ENCODE data around the gene PRR5L. TPM values are rescaled to one million over a fixed set of nuclear protein-coding genes. Genes with fewer than 3 reads are reported as not detected.

The PRR5L gene
- total and polyA plus RNA-seq, 2 experiments from 2014 or later, result 3.1 to 8.9 TPM

DNA sequence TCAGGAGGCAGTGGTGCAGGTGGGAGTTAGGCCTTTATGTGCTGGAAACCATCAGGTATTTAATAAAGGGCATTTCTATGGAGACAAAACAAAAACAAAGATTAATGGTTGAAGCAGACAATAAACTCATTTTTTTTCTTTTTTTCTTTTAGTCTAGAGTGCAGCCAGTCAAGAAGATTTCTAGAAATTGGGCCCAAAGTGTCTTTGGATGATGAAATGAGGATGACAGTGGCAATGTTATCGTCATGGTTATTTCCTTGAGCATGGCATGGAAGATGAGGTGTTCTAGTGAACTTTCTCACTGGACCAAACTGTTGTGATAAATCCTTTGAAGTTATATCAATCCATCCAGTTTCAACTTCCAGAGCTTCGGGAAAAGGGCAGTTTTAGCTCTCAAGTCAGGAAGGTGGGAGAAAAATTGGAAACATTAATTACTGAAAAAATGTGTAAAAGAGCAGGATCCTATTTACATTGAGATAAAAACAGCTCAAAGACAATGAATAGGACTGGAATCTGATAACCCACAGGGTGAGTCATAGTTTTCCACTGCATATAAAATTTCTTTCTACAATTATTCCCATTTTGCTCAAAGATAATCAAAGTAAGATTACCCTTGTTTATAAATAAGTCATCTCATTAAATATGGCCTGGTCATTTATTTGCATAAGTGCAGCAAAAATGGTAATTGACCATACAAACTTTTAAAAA, 33.0 kb downstream of the PRR5L start (continued):
- TF ChIP-seq, protein P1, sequence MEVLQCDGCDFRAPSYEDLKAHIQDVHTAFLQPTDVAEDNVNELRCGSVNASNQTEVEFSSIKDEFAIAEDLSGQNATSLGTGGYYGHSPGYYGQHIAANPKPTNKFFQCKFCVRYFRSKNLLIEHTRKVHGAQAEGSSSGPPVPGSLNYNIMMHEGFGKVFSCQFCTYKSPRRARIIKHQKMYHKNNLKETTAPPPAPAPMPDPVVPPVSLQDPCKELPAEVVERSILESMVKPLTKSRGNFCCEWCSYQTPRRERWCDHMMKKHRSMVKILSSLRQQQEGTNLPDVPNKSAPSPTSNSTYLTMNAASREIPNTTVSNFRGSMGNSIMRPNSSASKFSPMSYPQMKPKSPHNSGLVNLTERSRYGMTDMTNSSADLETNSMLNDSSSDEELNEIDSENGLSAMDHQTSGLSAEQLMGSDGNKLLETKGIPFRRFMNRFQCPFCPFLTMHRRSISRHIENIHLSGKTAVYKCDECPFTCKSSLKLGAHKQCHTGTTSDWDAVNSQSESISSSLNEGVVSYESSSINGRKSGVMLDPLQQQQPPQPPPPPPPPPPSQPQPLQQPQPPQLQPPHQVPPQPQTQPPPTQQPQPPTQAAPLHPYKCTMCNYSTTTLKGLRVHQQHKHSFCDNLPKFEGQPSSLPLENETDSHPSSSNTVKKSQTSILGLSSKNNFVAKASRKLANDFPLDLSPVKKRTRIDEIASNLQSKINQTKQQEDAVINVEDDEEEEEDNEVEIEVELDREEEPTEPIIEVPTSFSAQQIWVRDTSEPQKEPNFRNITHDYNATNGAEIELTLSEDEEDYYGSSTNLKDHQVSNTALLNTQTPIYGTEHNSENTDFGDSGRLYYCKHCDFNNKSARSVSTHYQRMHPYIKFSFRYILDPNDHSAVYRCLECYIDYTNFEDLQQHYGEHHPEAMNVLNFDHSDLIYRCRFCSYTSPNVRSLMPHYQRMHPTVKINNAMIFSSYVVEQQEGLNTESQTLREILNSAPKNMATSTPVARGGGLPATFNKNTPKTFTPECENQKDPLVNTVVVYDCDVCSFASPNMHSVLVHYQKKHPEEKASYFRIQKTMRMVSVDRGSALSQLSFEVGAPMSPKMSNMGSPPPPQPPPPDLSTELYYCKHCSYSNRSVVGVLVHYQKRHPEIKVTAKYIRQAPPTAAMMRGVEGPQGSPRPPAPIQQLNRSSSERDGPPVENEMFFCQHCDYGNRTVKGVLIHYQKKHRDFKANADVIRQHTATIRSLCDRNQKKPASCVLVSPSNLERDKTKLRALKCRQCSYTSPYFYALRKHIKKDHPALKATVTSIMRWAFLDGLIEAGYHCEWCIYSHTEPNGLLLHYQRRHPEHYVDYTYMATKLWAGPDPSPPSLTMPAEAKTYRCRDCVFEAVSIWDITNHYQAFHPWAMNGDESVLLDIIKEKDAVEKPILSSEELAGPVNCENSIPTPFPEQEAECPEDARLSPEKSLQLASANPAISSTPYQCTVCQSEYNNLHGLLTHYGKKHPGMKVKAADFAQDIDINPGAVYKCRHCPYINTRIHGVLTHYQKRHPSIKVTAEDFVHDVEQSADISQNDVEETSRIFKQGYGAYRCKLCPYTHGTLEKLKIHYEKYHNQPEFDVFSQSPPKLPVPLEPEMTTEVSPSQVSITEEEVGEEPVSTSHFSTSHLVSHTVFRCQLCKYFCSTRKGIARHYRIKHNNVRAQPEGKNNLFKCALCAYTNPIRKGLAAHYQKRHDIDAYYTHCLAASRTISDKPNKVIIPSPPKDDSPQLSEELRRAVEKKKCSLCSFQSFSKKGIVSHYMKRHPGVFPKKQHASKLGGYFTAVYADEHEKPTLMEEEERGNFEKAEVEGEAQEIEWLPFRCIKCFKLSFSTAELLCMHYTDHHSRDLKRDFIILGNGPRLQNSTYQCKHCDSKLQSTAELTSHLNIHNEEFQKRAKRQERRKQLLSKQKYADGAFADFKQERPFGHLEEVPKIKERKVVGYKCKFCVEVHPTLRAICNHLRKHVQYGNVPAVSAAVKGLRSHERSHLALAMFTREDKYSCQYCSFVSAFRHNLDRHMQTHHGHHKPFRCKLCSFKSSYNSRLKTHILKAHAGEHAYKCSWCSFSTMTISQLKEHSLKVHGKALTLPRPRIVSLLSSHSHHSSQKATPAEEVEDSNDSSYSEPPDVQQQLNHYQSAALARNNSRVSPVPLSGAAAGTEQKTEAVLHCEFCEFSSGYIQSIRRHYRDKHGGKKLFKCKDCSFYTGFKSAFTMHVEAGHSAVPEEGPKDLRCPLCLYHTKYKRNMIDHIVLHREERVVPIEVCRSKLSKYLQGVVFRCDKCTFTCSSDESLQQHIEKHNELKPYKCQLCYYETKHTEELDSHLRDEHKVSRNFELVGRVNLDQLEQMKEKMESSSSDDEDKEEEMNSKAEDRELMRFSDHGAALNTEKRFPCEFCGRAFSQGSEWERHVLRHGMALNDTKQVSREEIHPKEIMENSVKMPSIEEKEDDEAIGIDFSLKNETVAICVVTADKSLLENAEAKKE (CRISPR knock-in tag; IDR thresholded peaks at IDR 0.05), result no peak
- TF ChIP-seq JUNB (IDR thresholded peaks at IDR 0.05; ENCODE audit: unreplicated experiment) (no peak), STAT1 (IDR thresholded peaks at IDR 0.05; ENCODE audit: unreplicated experiment) (no peak), NANOG (IDR thresholded peaks at IDR 0.05; ENCODE audit: borderline replicate concordance) (no peak), POLR2AphosphoS5 (IDR thresholded peaks at IDR 0.05; ENCODE audit: low read depth) (no peak), EZH2 (IDR thresholded peaks at IDR 0.05; ENCODE audit: low read depth, unreplicated experiment) (no peak)
- TF ChIP-seq, protein P2, sequence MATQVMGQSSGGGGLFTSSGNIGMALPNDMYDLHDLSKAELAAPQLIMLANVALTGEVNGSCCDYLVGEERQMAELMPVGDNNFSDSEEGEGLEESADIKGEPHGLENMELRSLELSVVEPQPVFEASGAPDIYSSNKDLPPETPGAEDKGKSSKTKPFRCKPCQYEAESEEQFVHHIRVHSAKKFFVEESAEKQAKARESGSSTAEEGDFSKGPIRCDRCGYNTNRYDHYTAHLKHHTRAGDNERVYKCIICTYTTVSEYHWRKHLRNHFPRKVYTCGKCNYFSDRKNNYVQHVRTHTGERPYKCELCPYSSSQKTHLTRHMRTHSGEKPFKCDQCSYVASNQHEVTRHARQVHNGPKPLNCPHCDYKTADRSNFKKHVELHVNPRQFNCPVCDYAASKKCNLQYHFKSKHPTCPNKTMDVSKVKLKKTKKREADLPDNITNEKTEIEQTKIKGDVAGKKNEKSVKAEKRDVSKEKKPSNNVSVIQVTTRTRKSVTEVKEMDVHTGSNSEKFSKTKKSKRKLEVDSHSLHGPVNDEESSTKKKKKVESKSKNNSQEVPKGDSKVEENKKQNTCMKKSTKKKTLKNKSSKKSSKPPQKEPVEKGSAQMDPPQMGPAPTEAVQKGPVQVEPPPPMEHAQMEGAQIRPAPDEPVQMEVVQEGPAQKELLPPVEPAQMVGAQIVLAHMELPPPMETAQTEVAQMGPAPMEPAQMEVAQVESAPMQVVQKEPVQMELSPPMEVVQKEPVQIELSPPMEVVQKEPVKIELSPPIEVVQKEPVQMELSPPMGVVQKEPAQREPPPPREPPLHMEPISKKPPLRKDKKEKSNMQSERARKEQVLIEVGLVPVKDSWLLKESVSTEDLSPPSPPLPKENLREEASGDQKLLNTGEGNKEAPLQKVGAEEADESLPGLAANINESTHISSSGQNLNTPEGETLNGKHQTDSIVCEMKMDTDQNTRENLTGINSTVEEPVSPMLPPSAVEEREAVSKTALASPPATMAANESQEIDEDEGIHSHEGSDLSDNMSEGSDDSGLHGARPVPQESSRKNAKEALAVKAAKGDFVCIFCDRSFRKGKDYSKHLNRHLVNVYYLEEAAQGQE (IDR thresholded peaks at IDR 0.05; ENCODE audit: unreplicated experiment), result no peak
- TF ChIP-seq, protein P3, sequence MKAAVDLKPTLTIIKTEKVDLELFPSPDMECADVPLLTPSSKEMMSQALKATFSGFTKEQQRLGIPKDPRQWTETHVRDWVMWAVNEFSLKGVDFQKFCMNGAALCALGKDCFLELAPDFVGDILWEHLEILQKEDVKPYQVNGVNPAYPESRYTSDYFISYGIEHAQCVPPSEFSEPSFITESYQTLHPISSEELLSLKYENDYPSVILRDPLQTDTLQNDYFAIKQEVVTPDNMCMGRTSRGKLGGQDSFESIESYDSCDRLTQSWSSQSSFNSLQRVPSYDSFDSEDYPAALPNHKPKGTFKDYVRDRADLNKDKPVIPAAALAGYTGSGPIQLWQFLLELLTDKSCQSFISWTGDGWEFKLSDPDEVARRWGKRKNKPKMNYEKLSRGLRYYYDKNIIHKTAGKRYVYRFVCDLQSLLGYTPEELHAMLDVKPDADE (IDR thresholded peaks at IDR 0.05), result no peak

Measured in GM23338 (cell line).